Activated CD4-positive, alpha-beta memory T cell treated with anti-CD3 and anti-CD28 coated beads for 36 hours (primary cell): Measurements from ENCODE around the gene DOCK2. TPM values are rescaled to one million over a fixed set of nuclear protein-coding genes. Genes with fewer than 3 reads are reported as not detected.

Experiments
- CTCF ChIA-PET: fragments of 350-600 bp; sonication (Branson Sonifier 250); formaldehyde crosslinking; loops from one replicate; lab custom pipeline; 2021; ENCODE audit warnings: antibody characterized with exemption, inconsistent platforms; lab: Charles Lee
- POLR2A ChIA-PET: fragments of 350-600 bp; sonication (Branson Sonifier 250); formaldehyde crosslinking; loops from one replicate; lab custom pipeline; 2021; ENCODE audit warnings: antibody characterized with exemption; lab: Charles Lee
- DNase-seq: peaks from one replicate; pipeline ENCODE4 v3.0.0-alpha.2; 2020
- H3K27ac Mint-ChIP-seq: one replicate; pipeline ENCODE4 v1.8.0; 2021; ENCODE audit warnings: mixed read lengths
- H3K27me3 Mint-ChIP-seq: one replicate; pipeline ENCODE4 v1.8.0; 2021; ENCODE audit warnings: mixed read lengths
- H3K36me3 Mint-ChIP-seq: one replicate; pipeline ENCODE4 v1.8.0; 2021; ENCODE audit warnings: mixed read lengths
- H3K4me1 Mint-ChIP-seq: one replicate; pipeline ENCODE4 v1.8.0; 2021; ENCODE audit warnings: low read depth, mixed read lengths
- H3K4me3 Mint-ChIP-seq: one replicate; pipeline ENCODE4 v1.8.0; 2021; ENCODE audit warnings: mild to moderate bottlenecking, mixed read lengths
- H3K9me3 Mint-ChIP-seq: one replicate; pipeline ENCODE4 v1.8.0; 2021; ENCODE audit warnings: mixed read lengths
- intact Hi-C: fragments of 100-400 bp; cut with micrococcal nuclease; formaldehyde crosslinking; loops from one replicate; pipeline ENCODE4 v1.15.1; 2023
- total RNA-seq, 2 experiments: library from RNA; stranded (reverse); gene quantifications; one replicate each; pipeline ENCODE4 v1.2.3, GENCODE V29; 2021

DOCK2 gene
- total RNA-seq, 2 experiments from 2014 or later = 191 to 205 TPM

GRCh38 chr5:169641253-169641652 lies 4.2 kb downstream of the DOCK2 start:
- ChIA-PET POLR2A (no interaction called here), CTCF (no interaction called here)
- H3K27me3 Mint-ChIP-seq = no peaks in the 10 kb centered on the region
- H3K4me3 Mint-ChIP-seq = no peak overlapping the region
- peaks cover 14% of the 10 kb centered on the region for H3K9me3 Mint-ChIP-seq
- H3K36me3 Mint-ChIP-seq = peaks cover 37% of the 10 kb centered on the region
- intact Hi-C loops = no loop called here
- no peak overlapping the region for H3K27ac Mint-ChIP-seq
- no peak for DNase-seq
- H3K4me1 Mint-ChIP-seq = peaks cover 77% of the 10 kb centered on the region

GRCh38 chr5:169646856-169647255 lies 9.8 kb downstream of the DOCK2 start:
- CTCF ChIA-PET = no interaction called here
- Mint-ChIP-seq H3K27me3 (no peaks in the 10 kb centered on the region), H3K36me3 (peaks cover 24% of the 10 kb centered on the region), H3K9me3 (no peaks in the 10 kb centered on the region), H3K27ac (peak overlapping the region; percentile 34), H3K4me3 (no peak overlapping the region), H3K4me1 (peaks cover 88% of the 10 kb centered on the region)
- intact Hi-C loops = loop anchor here (5.0 kb wide), 1 partner anchor 665 kb away; no protein-coding TSS in a partner anchor
- no peak for DNase-seq
- POLR2A ChIA-PET = interaction anchor here (1.2 kb wide), 1 partner anchor 9 kb away, joined by 9 read pairs; the partner anchor contains the start of gene DOCK2

- Mint-ChIP-seq H3K27ac (peak overlapping the region; percentile 67), H3K27me3 (no peaks in the 10 kb centered on the region), H3K36me3 (peaks cover 24% of the 10 kb centered on the region), H3K4me3 (no peak overlapping the region), H3K4me1 (peaks cover 90% of the 10 kb centered on the region), H3K9me3 (no peaks in the 10 kb centered on the region)
- DNase-seq = no peak
- intact Hi-C loops = loop anchor here (5.0 kb wide), 1 partner anchor 665 kb away; no protein-coding TSS in a partner anchor
- ChIA-PET CTCF (no interaction called here), POLR2A (interaction anchor here (1.2 to 2.1 kb wide), 3 partner anchors 9 to 10 kb away, joined by 6 to 9 read pairs (median 9); partner anchors contain the start of gene DOCK2)
These were observed 10.5 kb downstream of the DOCK2 start for GRCh38 chr5:169647566-169647965.

- ChIA-PET POLR2A (interaction anchor here (0.6 to 2.1 kb wide), 5 partner anchors 8 to 49 kb away, joined by 3 to 9 read pairs (median 3); partner anchors contain the start of gene DOCK2), CTCF (no interaction called here)
- DNase-seq = no peak
- H3K4me1 Mint-ChIP-seq = peaks cover 93% of the 10 kb centered on the region
- no peaks in the 10 kb centered on the region for H3K27me3 Mint-ChIP-seq
- H3K4me3 Mint-ChIP-seq = no peak overlapping the region
- H3K9me3 Mint-ChIP-seq = no peaks in the 10 kb centered on the region
- peak overlapping the region; percentile 95 for H3K27ac Mint-ChIP-seq
- intact Hi-C loops = loop anchor here (1.0 to 5.0 kb wide), 6 partner anchors 8 to 663 kb away; partner anchors contain the start of gene DOCK2
- peaks cover 27% of the 10 kb centered on the region for H3K36me3 Mint-ChIP-seq
These were observed 11.7 kb downstream of the DOCK2 start for GRCh38 chr5:169648725-169649310.

GRCh38 chr5:169649486-169649885 lies 12.4 kb downstream of the DOCK2 start:
- Mint-ChIP-seq H3K27ac (peak overlapping the region; percentile 95), H3K4me3 (no peak overlapping the region), H3K9me3 (no peaks in the 10 kb centered on the region), H3K36me3 (peaks cover 27% of the 10 kb centered on the region), H3K27me3 (no peaks in the 10 kb centered on the region), H3K4me1 (peaks cover 95% of the 10 kb centered on the region)
- ChIA-PET CTCF (no interaction called here), POLR2A (interaction anchor here (2.1 kb wide), 1 partner anchor 12 kb away, joined by 9 read pairs; the partner anchor contains the start of gene DOCK2)
- intact Hi-C loops = loop anchor here (1.0 to 5.0 kb wide), 6 partner anchors 8 to 663 kb away; partner anchors contain the start of gene DOCK2
- DNase-seq = peak; percentile 71

- peak overlapping the region; percentile 95 for H3K27ac Mint-ChIP-seq
- intact Hi-C loops = loop anchor here (1.0 to 10.0 kb wide), 3 partner anchors 20 to 816 kb away; no protein-coding TSS in a partner anchor
- POLR2A ChIA-PET = interaction anchor here (0.9 to 2.4 kb wide), 3 partner anchors 13 to 154 kb away, joined by 3 to 16 read pairs (median 4); partner anchors contain the start of gene DOCK2
- no peak for DNase-seq
- H3K4me3 Mint-ChIP-seq = peak overlapping the region; percentile 55
- CTCF ChIA-PET = no interaction called here
- no peaks in the 10 kb centered on the region for H3K9me3 Mint-ChIP-seq
- peaks cover 98% of the 10 kb centered on the region for H3K4me1 Mint-ChIP-seq
- no peaks in the 10 kb centered on the region for H3K27me3 Mint-ChIP-seq
- peaks cover 37% of the 10 kb centered on the region for H3K36me3 Mint-ChIP-seq
These were observed 13.7 kb downstream of the DOCK2 start for GRCh38 chr5:169650701-169651331.

GRCh38 chr5:169651526-169651925 lies 14.5 kb downstream of the DOCK2 start:
- ChIA-PET CTCF (no interaction called here), POLR2A (interaction anchor here (0.9 to 2.4 kb wide), 3 partner anchors 14 to 154 kb away, joined by 3 to 16 read pairs (median 4); partner anchors contain the start of gene DOCK2)

GRCh38 chr5:169652057-169652456 lies 15.0 kb downstream of the DOCK2 start:
- H3K9me3 Mint-ChIP-seq = no peaks in the 10 kb centered on the region
- intact Hi-C loops = loop anchor here (10.0 kb wide), 2 partner anchors 683 to 817 kb away; no protein-coding TSS in a partner anchor
- POLR2A ChIA-PET = interaction anchor here (2.4 kb wide), 1 partner anchor 15 kb away, joined by 16 read pairs; the partner anchor contains the start of gene DOCK2

More at GRCh38 chr5:169651526-169651925, 14.5 kb downstream of the DOCK2 start:
- no peak for DNase-seq
- peak overlapping the region; percentile 95 for H3K27ac Mint-ChIP-seq
- H3K9me3 Mint-ChIP-seq = no peaks in the 10 kb centered on the region
- H3K27me3 Mint-ChIP-seq = no peaks in the 10 kb centered on the region
- H3K4me3 Mint-ChIP-seq = peak overlapping the region; percentile 55
- H3K36me3 Mint-ChIP-seq = peaks cover 43% of the 10 kb centered on the region
- peaks cover 98% of the 10 kb centered on the region for H3K4me1 Mint-ChIP-seq
- intact Hi-C loops = loop anchor here (1.0 to 10.0 kb wide), 3 partner anchors 20 to 817 kb away; no protein-coding TSS in a partner anchor

GRCh38 chr5:169653091-169653490 lies 16.0 kb downstream of the DOCK2 start:
- POLR2A ChIA-PET = interaction anchor here (1.2 kb wide), 1 partner anchor 15 kb away, joined by 3 read pairs; no protein-coding TSS in a partner anchor
- H3K36me3 Mint-ChIP-seq = peaks cover 44% of the 10 kb centered on the region

More at GRCh38 chr5:169652057-169652456, 15.0 kb downstream of the DOCK2 start:
- peaks cover 98% of the 10 kb centered on the region for H3K4me1 Mint-ChIP-seq
- peaks cover 47% of the 10 kb centered on the region for H3K36me3 Mint-ChIP-seq
- no peak for DNase-seq
- CTCF ChIA-PET = interaction anchor here (0.5 kb wide), 1 partner anchor 326 kb away, joined by 3 read pairs; no protein-coding TSS in a partner anchor
- peak overlapping the region; percentile 14 for H3K27ac Mint-ChIP-seq
- H3K27me3 Mint-ChIP-seq = no peaks in the 10 kb centered on the region
- no peak overlapping the region for H3K4me3 Mint-ChIP-seq

GRCh38 chr5:169655353-169655752 lies 18.3 kb downstream of the DOCK2 start:
- DNase-seq = peak; percentile 42
- H3K4me3 Mint-ChIP-seq = no peak overlapping the region
- no peaks in the 10 kb centered on the region for H3K27me3 Mint-ChIP-seq
- ChIA-PET CTCF (interaction anchor here (1.4 kb wide), 1 partner anchor 72 kb away, joined by 3 read pairs; the partner anchor contains the start of gene SPDL1), POLR2A (interaction anchor here (1.0 kb wide), 1 partner anchor 17 kb away, joined by 3 read pairs; no protein-coding TSS in a partner anchor)
- H3K36me3 Mint-ChIP-seq = peaks cover 45% of the 10 kb centered on the region
- peaks cover 79% of the 10 kb centered on the region for H3K4me1 Mint-ChIP-seq
- peak overlapping the region; percentile 32 for H3K27ac Mint-ChIP-seq
- H3K9me3 Mint-ChIP-seq = no peaks in the 10 kb centered on the region
- intact Hi-C loops = loop anchor here (10.0 kb wide), 2 partner anchors 679 to 821 kb away; no protein-coding TSS in a partner anchor

More at GRCh38 chr5:169653091-169653490, 16.0 kb downstream of the DOCK2 start:
- no peak overlapping the region for H3K27ac Mint-ChIP-seq
- no peaks in the 10 kb centered on the region for H3K9me3 Mint-ChIP-seq
- no peak for DNase-seq
- H3K27me3 Mint-ChIP-seq = no peaks in the 10 kb centered on the region
- H3K4me1 Mint-ChIP-seq = peaks cover 94% of the 10 kb centered on the region
- intact Hi-C loops = loop anchor here (10.0 kb wide), 2 partner anchors 682 to 818 kb away; no protein-coding TSS in a partner anchor
- CTCF ChIA-PET = interaction anchor here (1.0 kb wide), 1 partner anchor 14 kb away, joined by 4 read pairs; no protein-coding TSS in a partner anchor
- H3K4me3 Mint-ChIP-seq = no peak overlapping the region
